GM03348 (cell line): ENCODE results near the gene PCYT2.

ENCODE experiments used
- DNase-seq: peaks from one replicate; pipeline ENCODE4 v3.0.0; 2012; ENCODE audit warnings: low spot score

Gene PCYT2

DNA sequence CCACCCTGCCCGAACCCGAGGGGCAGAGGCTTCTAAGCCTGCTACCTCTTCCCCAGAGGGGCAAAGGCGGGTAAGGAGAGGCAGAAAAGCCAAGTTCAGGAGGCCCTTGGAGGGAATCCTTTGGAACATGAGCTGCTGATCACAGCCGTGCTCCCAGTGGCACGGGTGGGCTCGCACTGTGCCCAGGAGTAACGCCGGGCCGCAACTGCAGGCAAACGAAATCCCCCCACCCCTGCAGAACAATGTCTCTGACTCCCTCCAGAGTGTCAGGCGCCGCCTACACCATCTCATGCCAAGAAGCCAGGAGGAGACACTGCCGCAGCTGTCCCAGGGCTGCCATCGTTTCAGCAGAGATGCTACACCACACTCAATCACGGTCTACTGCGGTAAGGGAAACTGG, 59.8 kb downstream of the PCYT2 start:
- no peak for DNase-seq
